Measurements from ENCODE around the gene HTATSF1.

Gene HTATSF1

DNA sequence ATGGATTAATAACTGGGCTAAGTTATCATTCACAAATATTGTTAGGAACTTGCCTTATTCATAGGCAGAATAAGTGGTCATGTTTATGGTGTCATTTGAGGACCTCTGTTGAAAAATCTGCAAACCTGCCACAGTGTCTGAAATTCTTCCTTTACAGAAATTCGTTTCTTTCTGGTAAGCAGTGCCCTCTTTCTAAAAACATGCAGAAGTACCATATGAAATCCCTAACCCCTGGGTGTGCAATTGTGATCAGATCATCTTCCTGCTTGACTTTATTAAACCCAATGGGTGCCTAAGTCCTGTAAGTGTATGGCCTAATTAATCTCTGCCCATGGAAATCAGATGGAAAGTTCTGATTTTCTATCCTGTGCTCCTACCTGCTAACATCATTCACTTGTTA lies 4.4 kb upstream of the HTATSF1 start:
- no peak for DNase-seq (ENCODE audit: low spot score)
- TF ChIP-seq, protein P1, sequence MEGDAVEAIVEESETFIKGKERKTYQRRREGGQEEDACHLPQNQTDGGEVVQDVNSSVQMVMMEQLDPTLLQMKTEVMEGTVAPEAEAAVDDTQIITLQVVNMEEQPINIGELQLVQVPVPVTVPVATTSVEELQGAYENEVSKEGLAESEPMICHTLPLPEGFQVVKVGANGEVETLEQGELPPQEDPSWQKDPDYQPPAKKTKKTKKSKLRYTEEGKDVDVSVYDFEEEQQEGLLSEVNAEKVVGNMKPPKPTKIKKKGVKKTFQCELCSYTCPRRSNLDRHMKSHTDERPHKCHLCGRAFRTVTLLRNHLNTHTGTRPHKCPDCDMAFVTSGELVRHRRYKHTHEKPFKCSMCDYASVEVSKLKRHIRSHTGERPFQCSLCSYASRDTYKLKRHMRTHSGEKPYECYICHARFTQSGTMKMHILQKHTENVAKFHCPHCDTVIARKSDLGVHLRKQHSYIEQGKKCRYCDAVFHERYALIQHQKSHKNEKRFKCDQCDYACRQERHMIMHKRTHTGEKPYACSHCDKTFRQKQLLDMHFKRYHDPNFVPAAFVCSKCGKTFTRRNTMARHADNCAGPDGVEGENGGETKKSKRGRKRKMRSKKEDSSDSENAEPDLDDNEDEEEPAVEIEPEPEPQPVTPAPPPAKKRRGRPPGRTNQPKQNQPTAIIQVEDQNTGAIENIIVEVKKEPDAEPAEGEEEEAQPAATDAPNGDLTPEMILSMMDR (IDR thresholded peaks at IDR 0.05; ENCODE audit: borderline replicate concordance, control extremely low read depth, extremely low read depth, insufficient read depth, missing control alignments): no peak
- in situ Hi-C loops (cut with MboI; ENCODE audit: low sequenced_read_pairs, unreplicated experiment): no loop called here

DNA sequence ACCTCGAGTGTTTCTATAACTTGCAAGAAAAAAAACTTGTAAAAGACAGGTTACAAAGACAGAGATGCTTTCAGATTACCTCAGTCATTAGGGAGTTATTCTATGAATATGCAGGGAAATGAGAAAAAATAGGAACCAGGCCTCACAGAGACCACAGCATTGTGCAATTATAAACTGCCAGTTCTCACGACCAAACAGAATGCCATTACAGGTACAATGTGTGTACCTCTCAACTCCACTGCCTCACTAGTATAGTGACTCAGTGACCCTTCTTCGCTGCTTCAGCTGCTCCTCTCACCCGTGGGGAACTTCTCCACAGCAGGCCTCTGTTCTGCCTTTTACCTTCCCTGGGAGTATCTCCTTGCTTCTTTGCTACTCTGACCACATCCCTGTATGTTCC lies 2.3 kb upstream of the HTATSF1 start:
- TF ChIP-seq, protein P1 (IDR thresholded peaks at IDR 0.05; ENCODE audit: borderline replicate concordance, control extremely low read depth, extremely low read depth, insufficient read depth, missing control alignments): no peak
- DNase-seq (ENCODE audit: low spot score): no peak
- in situ Hi-C loops (cut with MboI; ENCODE audit: low sequenced_read_pairs, unreplicated experiment): no loop called here

DNA sequence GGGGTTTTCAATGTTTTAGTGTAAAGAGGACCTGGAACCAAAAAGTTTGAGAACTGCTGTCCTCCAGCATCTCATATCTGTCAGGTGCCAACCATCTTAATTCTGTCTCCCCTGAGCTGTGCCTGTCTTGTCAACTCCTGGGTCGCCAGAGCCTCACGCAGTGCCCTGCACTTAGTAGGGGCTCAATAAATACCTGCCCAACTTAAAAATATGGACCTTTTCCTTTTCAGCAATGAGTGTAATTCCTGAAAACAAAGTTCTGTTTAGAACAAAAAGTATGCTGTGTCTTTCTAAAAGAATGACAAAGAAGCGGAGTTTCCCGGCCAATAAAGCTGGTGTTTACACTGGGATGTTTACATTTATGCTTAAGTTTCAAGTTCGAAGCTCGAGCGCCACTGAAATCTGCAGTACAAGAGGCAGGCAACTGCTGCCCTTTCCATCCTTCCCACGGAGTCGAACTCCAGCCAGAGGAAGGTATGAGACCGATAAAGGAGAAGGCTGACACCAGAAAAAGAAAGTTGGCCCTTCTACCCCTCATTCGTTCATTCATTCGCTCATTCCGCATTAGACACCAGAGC lies 1.1 kb upstream of the HTATSF1 start:
- in situ Hi-C loops (cut with MboI; ENCODE audit: low sequenced_read_pairs, unreplicated experiment): no loop called here
- TF ChIP-seq, protein P1 (IDR thresholded peaks at IDR 0.05; ENCODE audit: borderline replicate concordance, control extremely low read depth, extremely low read depth, insufficient read depth, missing control alignments): no peak
- no peak for DNase-seq (ENCODE audit: low spot score)

DNA sequence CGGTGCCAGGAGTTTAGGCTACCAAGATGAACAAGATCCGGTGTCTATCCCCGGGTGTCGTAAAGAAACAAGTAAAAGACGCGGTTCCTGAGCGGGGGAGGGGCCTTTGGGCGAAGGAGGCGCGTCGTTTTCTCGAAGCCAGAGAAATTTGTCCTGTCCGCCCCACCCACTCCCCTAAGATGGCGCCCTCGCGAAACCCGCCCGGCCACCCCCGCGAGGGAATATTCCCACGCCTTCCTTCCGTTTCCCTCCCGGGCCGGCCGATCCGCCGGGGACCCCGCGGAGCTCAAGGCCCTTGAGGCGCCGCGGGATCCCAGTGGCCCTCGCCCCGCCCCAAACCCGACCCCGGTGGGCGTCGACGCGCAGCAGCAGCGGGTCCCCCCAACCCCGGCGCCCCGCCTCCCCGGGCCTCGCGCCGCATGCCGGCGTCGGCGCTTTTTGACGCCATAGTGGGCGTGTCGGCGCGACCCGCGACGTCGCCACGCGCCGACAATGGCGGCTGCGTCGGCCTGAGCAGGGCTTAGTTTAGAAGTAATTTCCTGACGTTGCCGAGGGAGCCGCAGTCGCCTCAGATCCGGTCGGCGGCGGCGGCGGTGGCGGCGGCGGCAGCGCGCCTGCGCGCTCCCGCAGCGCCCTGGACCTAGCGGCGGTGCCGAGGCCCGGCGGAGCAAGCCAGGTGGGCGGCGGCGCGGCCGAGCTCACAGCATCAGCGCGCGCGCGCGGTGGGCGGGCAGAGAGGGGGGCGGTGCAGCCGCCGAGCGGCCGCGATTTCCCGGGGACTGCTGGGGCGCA lies 432 bp upstream of the HTATSF1 start:
- in situ Hi-C loops (cut with MboI; ENCODE audit: low sequenced_read_pairs, unreplicated experiment): no loop called here
- peak; percentile 79 for DNase-seq (ENCODE audit: low spot score)
- TF ChIP-seq, protein P1 (IDR thresholded peaks at IDR 0.05; ENCODE audit: borderline replicate concordance, control extremely low read depth, extremely low read depth, insufficient read depth, missing control alignments): no peak

DNA sequence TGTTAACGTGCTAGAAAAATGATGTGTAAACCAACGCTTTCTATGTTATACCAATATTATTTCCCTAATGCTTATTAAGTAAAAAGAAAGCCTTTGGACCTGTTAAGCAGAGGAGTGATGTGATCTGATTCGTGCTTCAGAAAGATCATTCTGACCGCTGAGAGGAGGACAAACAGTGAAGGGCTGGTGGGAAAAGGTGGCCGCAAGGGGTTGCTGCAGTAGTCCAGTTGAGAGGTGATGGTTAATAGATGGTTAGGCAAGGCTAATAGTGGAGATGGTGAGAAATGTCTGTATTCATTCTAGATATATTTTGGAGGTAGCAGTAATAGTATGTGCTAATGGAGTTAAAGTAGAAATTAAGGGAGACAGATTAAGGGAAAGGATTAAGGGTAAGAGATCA lies 21.7 kb downstream of the HTATSF1 start:
- DNase-seq (ENCODE audit: low spot score): no peak
- in situ Hi-C loops (cut with MboI; ENCODE audit: low sequenced_read_pairs, unreplicated experiment): no loop called here
- TF ChIP-seq, protein P1 (IDR thresholded peaks at IDR 0.05; ENCODE audit: borderline replicate concordance, control extremely low read depth, extremely low read depth, insufficient read depth, missing control alignments): no peak

DNA sequence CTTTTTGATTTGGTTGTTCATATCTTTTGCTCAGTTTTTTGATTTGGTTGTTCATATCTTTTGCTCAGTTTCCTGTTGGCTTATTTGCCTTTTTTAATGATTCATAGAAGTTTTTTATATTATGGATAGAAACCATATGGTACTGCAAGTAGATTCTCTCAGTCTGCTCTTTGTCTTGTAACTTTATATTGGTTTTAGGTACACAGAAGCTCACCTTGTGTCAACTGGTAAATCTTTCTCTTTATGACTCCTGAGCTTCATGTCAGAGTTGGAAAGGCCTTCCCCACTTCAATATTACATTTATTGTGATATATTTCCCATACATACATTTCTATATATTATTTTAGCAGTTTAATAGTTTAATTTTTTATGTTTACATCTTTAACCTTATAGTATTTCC lies 26.4 kb downstream of the HTATSF1 start:
- in situ Hi-C loops (cut with MboI; ENCODE audit: low sequenced_read_pairs, unreplicated experiment): no loop called here
- TF ChIP-seq, protein P1 (IDR thresholded peaks at IDR 0.05; ENCODE audit: borderline replicate concordance, control extremely low read depth, extremely low read depth, insufficient read depth, missing control alignments): no peak
- DNase-seq (ENCODE audit: low spot score): no peak
